ENCODE results near the gene RFX8. TPM values are rescaled to one million over a fixed set of nuclear protein-coding genes. Genes with fewer than 3 reads are reported as not detected.
"Not testable (repeated sequence)": the region's sequence is repeated elsewhere in the genome, so short reads cannot be mapped to it uniquely, and the experiment has no call there.

RFX8 gene
- total and polyA plus RNA-seq, 8 donors = 0.13 to 0.92 TPM; not detected in 6

DNA sequence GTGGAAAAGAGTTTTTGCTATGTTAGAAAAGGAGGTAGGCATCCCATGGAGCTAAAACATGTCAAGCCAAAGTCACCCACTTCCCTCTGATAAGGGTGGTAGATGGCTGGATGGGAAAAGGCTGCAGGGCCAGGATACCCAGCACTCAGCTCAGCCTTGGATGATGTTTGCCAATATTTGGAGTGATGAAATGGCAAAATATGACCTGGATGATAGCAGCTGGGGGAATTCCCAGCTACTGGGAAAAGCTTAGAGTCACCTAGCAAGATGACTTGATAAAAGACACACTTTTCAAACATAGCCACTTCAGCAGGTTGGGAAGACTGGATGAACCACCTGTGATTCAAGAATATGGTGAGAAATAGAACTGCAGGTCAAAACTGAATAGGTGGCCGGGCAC, 10.1 kb downstream of the RFX8 start:
- 86 to 95% (median 93%) methylated on average over 1 of the region's 1 CpG for WGBS, 5 donors
- Histone ChIP-seq H3K4me1 (peaks cover 0 to 6% (median 0%) of the 10 kb centered on the region in 4 donors), H3K27me3 (peaks cover 0 to 5% (median 0%) of the 10 kb centered on the region in 3 donors), H3K27ac (peak overlapping the region in 1 of 5 donors; percentile 23), H3K9me3 (no peaks in the 10 kb centered on the region), H3K4me3 (no peak overlapping the region), H3K36me3 (no peaks in the 10 kb centered on the region)
- intact Hi-C loops (cut with DNase I; ENCODE audit: low total_unique reads) = no loop called here
- no peak for DNase-seq
- TF ChIP-seq POLR2AphosphoS5 (IDR thresholded peaks at IDR 0.05) = no peak
- TF ChIP-seq CTCF (IDR thresholded peaks at IDR 0.05) = no peak
- no peak for TF ChIP-seq POLR2A (IDR thresholded peaks at IDR 0.05)
- TF ChIP-seq EP300 (IDR thresholded peaks at IDR 0.05) = no peak

DNA sequence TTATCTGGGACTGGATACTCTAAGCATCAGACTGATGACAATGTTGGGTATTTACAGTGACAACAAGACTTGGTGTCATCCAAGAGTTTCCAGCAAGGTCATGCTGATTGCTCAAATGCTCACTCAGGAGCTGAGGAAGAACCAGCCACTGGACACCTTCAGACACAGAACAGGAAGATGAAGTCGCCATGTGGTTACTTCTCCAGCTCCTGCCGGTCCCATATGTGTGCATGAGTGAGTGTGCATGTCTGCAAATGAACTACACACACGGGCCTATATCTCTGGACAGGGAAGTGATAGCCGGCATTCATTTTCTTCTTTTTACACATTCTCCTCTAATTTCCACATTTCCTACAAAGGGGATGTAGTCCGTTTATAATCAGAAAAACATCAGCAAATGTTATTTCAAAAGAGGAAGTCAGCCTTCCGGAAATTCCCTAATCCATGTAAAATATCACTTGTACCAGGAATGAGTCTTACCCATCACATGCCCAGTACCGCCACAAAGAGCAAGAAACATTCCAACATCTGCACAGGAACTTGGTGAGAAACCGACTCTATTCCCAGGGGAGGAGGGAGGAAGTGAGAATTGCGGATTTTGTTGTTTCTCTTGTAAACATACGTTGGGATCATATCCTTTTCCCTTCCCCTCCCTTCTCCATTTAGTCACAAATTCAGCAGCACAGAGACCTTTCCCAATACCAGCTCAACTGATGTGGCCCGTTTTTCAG, 10.8 kb downstream of the RFX8 start:
- Histone ChIP-seq H3K9me3 (no peaks in the 10 kb centered on the region), H3K27me3 (peaks cover 0 to 5% (median 0%) of the 10 kb centered on the region in 3 donors), H3K4me1 (peaks cover 0 to 6% (median 0%) of the 10 kb centered on the region in 4 donors), H3K4me3 (no peak overlapping the region), H3K36me3 (no peaks in the 10 kb centered on the region), H3K27ac (peak overlapping the region in 2 of 5 donors; percentile 34 to 48)
- intact Hi-C loops (cut with DNase I; ENCODE audit: low total_unique reads) = no loop called here
- DNase-seq = peak in 1 of 2 donors; percentile 52
- WGBS, 5 donors = 46 to 61% (median 53%) methylated on average over 11 of the region's 11 CpGs
- TF ChIP-seq CTCF (IDR thresholded peaks at IDR 0.05) (no peak), EP300 (IDR thresholded peaks at IDR 0.05) (no peak), POLR2A (IDR thresholded peaks at IDR 0.05) (no peak), POLR2AphosphoS5 (IDR thresholded peaks at IDR 0.05) (peak in 2 of 3 donors; percentile 21 to 53)

- TF ChIP-seq EP300 (IDR thresholded peaks at IDR 0.05) = no peak
- TF ChIP-seq CTCF (IDR thresholded peaks at IDR 0.05) = no peak
- TF ChIP-seq POLR2A (IDR thresholded peaks at IDR 0.05) = no peak
- TF ChIP-seq POLR2AphosphoS5 (IDR thresholded peaks at IDR 0.05) = no peak
- H3K4me1 ChIP-seq = peaks cover 0 to 6% (median 0%) of the 10 kb centered on the region in 4 donors
- H3K4me3 ChIP-seq = no peak overlapping the region
- H3K27me3 ChIP-seq = peaks cover 0 to 5% (median 0%) of the 10 kb centered on the region in 3 donors
- DNase-seq = no peak
- intact Hi-C loops (cut with DNase I; ENCODE audit: low total_unique reads) = no loop called here
- H3K9me3 ChIP-seq = no peaks in the 10 kb centered on the region
- H3K36me3 ChIP-seq = no peaks in the 10 kb centered on the region
- WGBS, 5 donors = 80 to 94% (median 87%) methylated on average over 5 to 8 of the region's 8 CpGs
- H3K27ac ChIP-seq = peak overlapping the region in 2 of 5 donors; percentile 34 to 48
Measured at GRCh38 chr2:101463421-101463820, 11.5 kb downstream of the RFX8 start.

GRCh38 chr2:101461381-101461780, 13.5 kb downstream of the RFX8 start:
- no peak for TF ChIP-seq CTCF (IDR thresholded peaks at IDR 0.05)
- TF ChIP-seq EP300 (IDR thresholded peaks at IDR 0.05) = no peak
- TF ChIP-seq POLR2A (IDR thresholded peaks at IDR 0.05) = no peak
- intact Hi-C loops (cut with DNase I; ENCODE audit: low total_unique reads) = no loop called here
- no peak overlapping the region for H3K27ac ChIP-seq
- H3K9me3 ChIP-seq = no peaks in the 10 kb centered on the region
- H3K4me1 ChIP-seq = peaks cover 0 to 6% (median 0%) of the 10 kb centered on the region in 4 donors
- no peak for DNase-seq
- peaks cover 0 to 5% (median 0%) of the 10 kb centered on the region in 3 donors for H3K27me3 ChIP-seq
- no peak overlapping the region for H3K4me3 ChIP-seq
- H3K36me3 ChIP-seq = no peaks in the 10 kb centered on the region
- WGBS, 5 donors = 62 to 88% (median 71%) methylated on average over 2 of the region's 2 CpGs

DNA sequence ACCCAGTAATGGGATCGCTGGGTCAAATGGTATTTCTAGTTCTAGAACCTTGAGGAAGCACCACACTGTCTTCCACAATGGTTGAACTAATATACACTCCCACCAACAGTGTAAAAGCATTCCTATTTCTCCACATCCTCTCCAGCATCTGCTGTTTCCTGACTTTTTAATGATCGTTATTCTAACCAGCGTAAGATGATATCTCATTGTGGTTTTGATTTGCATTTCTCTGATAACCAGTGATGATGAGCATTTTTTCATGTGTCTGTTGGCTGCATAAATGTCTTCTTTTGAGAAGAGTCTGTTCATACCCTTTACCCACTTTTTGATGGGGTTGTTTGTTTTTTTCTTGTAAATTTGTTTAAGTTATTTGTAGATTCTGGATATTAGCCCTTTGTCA, 20.5 kb downstream of the RFX8 start:
- H3K4me1 ChIP-seq; H3K4me3 ChIP-seq; H3K9me3 ChIP-seq; intact Hi-C loops (cut with DNase I; ENCODE audit: low total_unique reads); H3K36me3 ChIP-seq; H3K27me3 ChIP-seq; H3K27ac ChIP-seq; DNase-seq: not testable (repeated sequence)
- 66 to 85% (median 76%) methylated on average over 3 of the region's 3 CpGs for WGBS, 5 donors

Data from stomach (tissue), 9 donors.